Measurements from ENCODE around the gene RUBCN. TPM values are rescaled to one million over a fixed set of nuclear protein-coding genes. Genes with fewer than 3 reads are reported as not detected.

RUBCN gene
- total and polyA plus RNA-seq, 7 donors, result 2.4 to 41.8 (median 35.2) TPM

DNA sequence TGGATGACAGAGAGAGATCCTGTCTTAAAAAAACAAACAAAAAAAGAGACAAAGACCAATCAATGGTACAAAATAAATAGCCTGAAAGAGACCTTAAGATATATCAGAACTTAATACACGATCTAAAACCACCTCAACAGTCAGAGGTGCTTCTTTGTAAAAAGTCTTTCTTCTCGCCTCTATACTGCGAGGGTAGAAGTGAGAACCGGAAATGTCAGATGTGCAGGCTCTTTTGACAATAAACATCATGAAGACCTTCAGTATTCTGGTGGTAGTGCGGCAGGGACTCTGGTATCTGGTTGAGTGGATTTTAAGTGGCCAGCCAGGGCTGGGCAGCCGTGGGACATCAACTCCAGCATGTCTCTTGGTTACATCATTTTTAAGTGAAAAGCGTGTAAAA is 30.0 kb downstream of the RUBCN start:
- no peak for DNase-seq
- H3K27ac ChIP-seq, result no peak overlapping the region
- no peaks in the 10 kb centered on the region for H3K9me3 ChIP-seq
- H3K4me1 ChIP-seq, result peaks cover 0 to 4% (median under 1%) of the 10 kb centered on the region in 4 donors
- TF ChIP-seq POLR2AphosphoS5 (IDR thresholded peaks at IDR 0.05) (no peak), POLR2A (IDR thresholded peaks at IDR 0.05) (no peak), EP300 (IDR thresholded peaks at IDR 0.05) (no peak)
- TF ChIP-seq, protein P1, sequence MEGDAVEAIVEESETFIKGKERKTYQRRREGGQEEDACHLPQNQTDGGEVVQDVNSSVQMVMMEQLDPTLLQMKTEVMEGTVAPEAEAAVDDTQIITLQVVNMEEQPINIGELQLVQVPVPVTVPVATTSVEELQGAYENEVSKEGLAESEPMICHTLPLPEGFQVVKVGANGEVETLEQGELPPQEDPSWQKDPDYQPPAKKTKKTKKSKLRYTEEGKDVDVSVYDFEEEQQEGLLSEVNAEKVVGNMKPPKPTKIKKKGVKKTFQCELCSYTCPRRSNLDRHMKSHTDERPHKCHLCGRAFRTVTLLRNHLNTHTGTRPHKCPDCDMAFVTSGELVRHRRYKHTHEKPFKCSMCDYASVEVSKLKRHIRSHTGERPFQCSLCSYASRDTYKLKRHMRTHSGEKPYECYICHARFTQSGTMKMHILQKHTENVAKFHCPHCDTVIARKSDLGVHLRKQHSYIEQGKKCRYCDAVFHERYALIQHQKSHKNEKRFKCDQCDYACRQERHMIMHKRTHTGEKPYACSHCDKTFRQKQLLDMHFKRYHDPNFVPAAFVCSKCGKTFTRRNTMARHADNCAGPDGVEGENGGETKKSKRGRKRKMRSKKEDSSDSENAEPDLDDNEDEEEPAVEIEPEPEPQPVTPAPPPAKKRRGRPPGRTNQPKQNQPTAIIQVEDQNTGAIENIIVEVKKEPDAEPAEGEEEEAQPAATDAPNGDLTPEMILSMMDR (IDR thresholded peaks at IDR 0.05), result no peak
- H3K36me3 ChIP-seq, result peaks cover 8 to 40% (median 26%) of the 10 kb centered on the region in 4 donors
- 94 to 95% methylated on average over 7 of the region's 7 CpGs for WGBS, 2 donors
- no peak overlapping the region for H3K4me3 ChIP-seq
- intact Hi-C loops (cut with DNase I), result no loop called here
- no peaks in the 10 kb centered on the region for H3K27me3 ChIP-seq

- Histone ChIP-seq H3K27me3 (no peaks in the 10 kb centered on the region), H3K4me3 (no peak overlapping the region), H3K27ac (no peak overlapping the region), H3K4me1 (no peaks in the 10 kb centered on the region), H3K9me3 (no peaks in the 10 kb centered on the region), H3K36me3 (peaks cover 8 to 85% (median 51%) of the 10 kb centered on the region in 4 donors)
- 50 to 87% methylated on average over 4 of the region's 4 CpGs for WGBS, 2 donors
- intact Hi-C loops (cut with DNase I), result no loop called here
- TF ChIP-seq, protein P1 (IDR thresholded peaks at IDR 0.05), result no peak
- TF ChIP-seq EP300 (IDR thresholded peaks at IDR 0.05) (no peak), POLR2AphosphoS5 (IDR thresholded peaks at IDR 0.05) (no peak), POLR2A (IDR thresholded peaks at IDR 0.05) (no peak)
- DNase-seq, result no peak
These were observed 34.9 kb downstream of the RUBCN start for GRCh38 chr3:197701841-197702240.

- peaks cover 8 to 93% (median 60%) of the 10 kb centered on the region in 4 donors for H3K36me3 ChIP-seq
- WGBS, 2 donors, result 95 to 97% methylated on average over 9 of the region's 9 CpGs
These were observed 36.6 kb downstream of the RUBCN start for GRCh38 chr3:197700095-197700494.

DNA sequence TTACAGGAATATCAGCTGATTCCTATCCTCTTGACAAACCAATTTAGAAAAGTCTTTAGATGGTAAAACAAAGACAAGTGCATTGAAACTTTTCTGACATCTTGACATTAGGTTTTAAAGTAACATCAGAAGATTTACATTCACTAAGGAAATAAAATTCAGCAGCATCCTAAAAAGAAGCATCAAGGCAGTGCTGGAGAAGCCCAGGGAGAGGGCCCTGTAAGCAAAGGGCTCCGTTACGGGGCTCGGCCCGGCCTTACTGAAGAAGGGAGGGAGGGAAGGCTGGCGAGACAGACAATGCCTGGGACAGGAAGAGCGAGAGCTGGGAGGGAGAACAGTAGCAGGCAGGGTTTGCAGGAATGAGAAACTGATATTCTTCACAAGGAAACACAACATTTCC is 39.3 kb downstream of the RUBCN start:
- no peaks in the 10 kb centered on the region for H3K9me3 ChIP-seq
- H3K4me3 ChIP-seq, result no peak overlapping the region
- intact Hi-C loops (cut with DNase I), result no loop called here
- 98% methylated on average over 6 of the region's 6 CpGs for WGBS, 2 donors
- TF ChIP-seq EP300 (IDR thresholded peaks at IDR 0.05) (no peak), POLR2A (IDR thresholded peaks at IDR 0.05) (no peak)
- TF ChIP-seq, protein P1 (IDR thresholded peaks at IDR 0.05), result no peak
- H3K27me3 ChIP-seq, result no peaks in the 10 kb centered on the region
- peaks cover 0 to 94% (median 54%) of the 10 kb centered on the region in 4 donors for H3K36me3 ChIP-seq
- no peak for DNase-seq
- no peak overlapping the region for H3K27ac ChIP-seq
- H3K4me1 ChIP-seq, result no peaks in the 10 kb centered on the region

More at GRCh38 chr3:197700095-197700494, 36.6 kb downstream of the RUBCN start:
- intact Hi-C loops (cut with DNase I), result no loop called here
- TF ChIP-seq POLR2A (IDR thresholded peaks at IDR 0.05), result no peak
- TF ChIP-seq POLR2AphosphoS5 (IDR thresholded peaks at IDR 0.05), result no peak
- TF ChIP-seq EP300 (IDR thresholded peaks at IDR 0.05), result no peak
- TF ChIP-seq, protein P1 (IDR thresholded peaks at IDR 0.05), result no peak
- no peak for DNase-seq
- Histone ChIP-seq H3K4me1 (no peaks in the 10 kb centered on the region), H3K4me3 (no peak overlapping the region), H3K9me3 (no peaks in the 10 kb centered on the region), H3K27me3 (no peaks in the 10 kb centered on the region), H3K27ac (no peak overlapping the region)

DNA sequence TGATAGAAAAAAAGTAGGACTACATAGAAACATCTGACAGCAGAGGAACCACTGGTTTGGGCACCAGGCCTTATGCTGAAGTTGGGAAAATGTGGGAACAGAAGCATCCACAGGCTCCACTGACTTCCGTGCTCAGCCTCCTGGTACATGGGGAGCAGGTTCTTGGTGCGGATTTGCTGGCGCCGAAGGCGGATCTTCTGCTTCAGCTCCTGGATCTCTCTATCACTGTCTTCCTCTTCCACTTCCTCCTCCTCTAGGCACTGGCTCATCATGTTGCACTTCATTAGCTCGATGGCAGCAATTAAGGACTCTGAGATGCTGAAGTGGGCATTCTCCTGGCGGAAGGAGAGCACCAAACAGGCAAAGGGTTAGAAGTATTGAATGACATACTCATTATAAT is 42.5 kb downstream of the RUBCN start:
- 94 to 97% methylated on average over 7 of the region's 7 CpGs for WGBS, 2 donors
- H3K27ac ChIP-seq, result no peak overlapping the region
- TF ChIP-seq POLR2AphosphoS5 (IDR thresholded peaks at IDR 0.05) (no peak), POLR2A (IDR thresholded peaks at IDR 0.05) (no peak), EP300 (IDR thresholded peaks at IDR 0.05) (no peak)
- TF ChIP-seq, protein P1 (IDR thresholded peaks at IDR 0.05), result no peak
- intact Hi-C loops (cut with DNase I), result no loop called here
- DNase-seq, result no peak
- H3K4me3 ChIP-seq, result no peak overlapping the region
- peaks cover 0 to 90% (median 39%) of the 10 kb centered on the region in 4 donors for H3K36me3 ChIP-seq
- H3K27me3 ChIP-seq, result no peaks in the 10 kb centered on the region
- no peaks in the 10 kb centered on the region for H3K4me1 ChIP-seq
- no peaks in the 10 kb centered on the region for H3K9me3 ChIP-seq
